Astrocyte (in vitro differentiated cells and primary cell): ENCODE results near the gene OR6S1.

ENCODE experiments used
- EZH2 ChIP-seq: IDR thresholded peaks from 2 replicates; pipeline ENCODE4 v1.6.1; 2012; ENCODE audit warnings: mild to moderate bottlenecking, low read length, inconsistent platforms; ENCODE audit not compliant: insufficient read depth
- TF ChIP-seq, protein P1 (sequence below): IDR thresholded peaks from 2 replicates; pipeline ENCODE4 v1.5.1; 2011; ENCODE audit warnings: low read depth, mild to moderate bottlenecking, inconsistent platforms, low read length, moderate library complexity; ENCODE audit not compliant: insufficient read depth

DNA sequence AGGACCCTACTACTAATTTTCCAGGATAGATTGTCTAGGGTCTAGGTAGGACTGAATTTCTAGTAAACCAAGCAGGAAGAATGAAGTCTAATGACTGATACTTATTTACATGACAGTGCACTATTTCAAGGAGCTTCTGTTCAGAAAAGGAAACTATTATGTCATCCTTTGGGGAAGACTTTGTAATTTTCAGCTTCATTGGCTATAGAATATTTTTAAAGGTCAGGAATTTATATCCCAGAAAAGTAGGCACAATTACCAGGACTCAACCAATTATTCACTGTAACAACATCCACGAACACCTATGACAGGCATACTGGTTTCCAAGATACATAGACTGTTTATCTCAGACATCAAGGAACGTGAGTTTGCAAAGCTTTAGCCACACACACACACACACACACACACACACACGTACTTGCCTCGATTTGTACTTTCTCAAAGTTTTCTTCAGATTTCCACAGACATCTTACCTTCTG, 23.2 kb downstream of the OR6S1 start:
- TF ChIP-seq, protein P1, sequence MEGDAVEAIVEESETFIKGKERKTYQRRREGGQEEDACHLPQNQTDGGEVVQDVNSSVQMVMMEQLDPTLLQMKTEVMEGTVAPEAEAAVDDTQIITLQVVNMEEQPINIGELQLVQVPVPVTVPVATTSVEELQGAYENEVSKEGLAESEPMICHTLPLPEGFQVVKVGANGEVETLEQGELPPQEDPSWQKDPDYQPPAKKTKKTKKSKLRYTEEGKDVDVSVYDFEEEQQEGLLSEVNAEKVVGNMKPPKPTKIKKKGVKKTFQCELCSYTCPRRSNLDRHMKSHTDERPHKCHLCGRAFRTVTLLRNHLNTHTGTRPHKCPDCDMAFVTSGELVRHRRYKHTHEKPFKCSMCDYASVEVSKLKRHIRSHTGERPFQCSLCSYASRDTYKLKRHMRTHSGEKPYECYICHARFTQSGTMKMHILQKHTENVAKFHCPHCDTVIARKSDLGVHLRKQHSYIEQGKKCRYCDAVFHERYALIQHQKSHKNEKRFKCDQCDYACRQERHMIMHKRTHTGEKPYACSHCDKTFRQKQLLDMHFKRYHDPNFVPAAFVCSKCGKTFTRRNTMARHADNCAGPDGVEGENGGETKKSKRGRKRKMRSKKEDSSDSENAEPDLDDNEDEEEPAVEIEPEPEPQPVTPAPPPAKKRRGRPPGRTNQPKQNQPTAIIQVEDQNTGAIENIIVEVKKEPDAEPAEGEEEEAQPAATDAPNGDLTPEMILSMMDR = no peak
- TF ChIP-seq EZH2 = no peak
